Amniotic stem cell (primary cell): ENCODE measurements around the gene MAD1L1.

Source experiments
- DNase-seq: peaks from one replicate; lab custom pipeline; 2025; lab: John Stamatoyannopoulos, UW

The MAD1L1 gene

DNA sequence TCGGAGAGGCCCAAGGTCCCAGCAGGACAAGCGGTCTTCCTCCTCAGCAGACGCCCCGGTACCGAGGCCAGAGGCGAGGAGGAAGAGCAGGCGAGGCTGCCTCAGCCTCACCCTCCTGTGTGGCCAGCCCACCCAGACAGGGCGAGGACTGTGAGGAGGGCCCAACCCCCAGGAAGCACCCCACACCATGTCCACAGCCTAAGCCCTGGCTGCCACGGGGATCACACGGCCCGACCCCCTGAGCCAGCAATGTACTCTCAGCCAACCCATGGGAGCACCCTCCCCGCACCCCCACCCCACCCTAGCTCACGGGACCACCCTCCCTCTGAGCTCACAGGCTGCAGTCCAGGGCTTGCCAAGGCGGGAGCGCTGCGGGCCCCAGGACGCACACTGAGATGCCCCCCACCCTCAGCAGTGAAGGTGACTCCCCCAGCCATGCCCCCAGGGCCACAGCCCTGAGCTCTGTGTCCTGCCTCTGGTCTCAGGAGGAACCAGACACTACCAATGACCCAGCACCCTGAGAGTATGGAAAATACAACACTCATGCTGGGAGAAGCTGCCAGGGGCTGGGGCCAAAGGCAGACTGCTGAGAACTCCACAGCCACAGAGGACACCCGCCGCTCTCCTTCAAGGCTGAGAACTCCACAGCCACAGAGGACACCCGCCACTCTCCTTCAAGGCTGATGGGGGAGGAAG, 93.6 kb downstream of the MAD1L1 start:
- no peak for DNase-seq

- DNase-seq, result no peak
These were observed 94.5 kb downstream of the MAD1L1 start for GRCh38 chr7:2138146-2138765.

- DNase-seq, result no peak
These were observed 98.0 kb downstream of the MAD1L1 start for GRCh38 chr7:2134740-2135139.

GRCh38 chr7:2132243-2132642, 100.5 kb downstream of the MAD1L1 start:
- no peak for DNase-seq

- no peak for DNase-seq
These were observed 100.9 kb downstream of the MAD1L1 start for GRCh38 chr7:2131800-2132199.

- DNase-seq, result no peak
These were observed 101.4 kb downstream of the MAD1L1 start for GRCh38 chr7:2131341-2131740.

DNA sequence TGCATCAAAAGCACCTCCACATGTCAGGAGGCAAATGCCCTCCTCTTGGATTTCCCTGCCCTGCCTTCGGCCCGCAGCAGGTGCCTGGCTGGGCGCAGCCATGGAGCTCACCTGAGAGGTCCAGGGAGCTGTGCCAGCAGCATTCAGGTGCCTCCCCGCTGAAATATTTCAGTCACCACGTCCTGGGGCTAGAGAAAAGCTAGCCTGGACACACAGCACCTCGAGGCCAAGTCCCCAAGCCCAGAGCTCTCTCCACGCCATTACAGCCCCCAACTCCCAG, 102.7 kb downstream of the MAD1L1 start:
- DNase-seq, result no peak

DNA sequence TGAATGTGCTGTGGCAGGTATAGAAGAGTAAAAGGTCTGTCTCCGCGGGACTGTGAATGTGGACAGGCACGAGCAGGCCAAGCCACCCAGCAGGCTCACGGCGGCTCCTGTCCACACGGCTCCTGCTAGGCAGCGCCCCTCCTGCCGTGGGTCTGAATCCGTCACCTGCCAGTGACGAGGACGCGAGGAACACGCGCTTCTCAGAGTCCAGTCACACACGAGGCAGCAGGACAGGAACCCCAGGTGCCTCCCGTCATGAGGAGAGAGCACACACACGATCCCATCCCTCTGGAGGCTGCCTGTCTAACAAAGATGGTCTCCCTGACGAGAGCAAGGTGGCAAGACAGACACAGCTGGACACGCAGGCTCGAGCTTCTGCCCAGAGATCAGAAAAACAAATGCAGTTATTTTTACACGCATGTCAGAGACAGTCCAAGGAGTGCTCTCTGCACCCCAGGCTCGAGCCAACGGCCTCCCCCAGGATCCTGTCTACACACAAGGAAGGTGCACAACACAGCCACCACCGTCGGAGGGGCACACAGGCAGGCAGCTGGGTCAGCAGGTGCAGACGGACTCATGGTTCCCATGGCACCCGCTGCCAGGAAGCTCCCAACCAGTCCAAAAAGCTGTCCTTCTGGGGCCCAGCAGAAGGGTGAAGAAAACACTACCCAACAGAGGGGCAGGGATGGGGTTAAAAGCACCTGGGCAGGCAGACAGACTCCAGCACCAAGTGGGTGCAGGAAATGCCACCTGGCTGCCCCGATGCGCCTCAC, 103.2 kb downstream of the MAD1L1 start:
- no peak for DNase-seq

- no peak for DNase-seq
These were observed 104.0 kb downstream of the MAD1L1 start for GRCh38 chr7:2128601-2129322.

- no peak for DNase-seq
These were observed 106.1 kb downstream of the MAD1L1 start for GRCh38 chr7:2126621-2127020.

GRCh38 chr7:2125931-2126330, 106.8 kb downstream of the MAD1L1 start:
- no peak for DNase-seq

DNA sequence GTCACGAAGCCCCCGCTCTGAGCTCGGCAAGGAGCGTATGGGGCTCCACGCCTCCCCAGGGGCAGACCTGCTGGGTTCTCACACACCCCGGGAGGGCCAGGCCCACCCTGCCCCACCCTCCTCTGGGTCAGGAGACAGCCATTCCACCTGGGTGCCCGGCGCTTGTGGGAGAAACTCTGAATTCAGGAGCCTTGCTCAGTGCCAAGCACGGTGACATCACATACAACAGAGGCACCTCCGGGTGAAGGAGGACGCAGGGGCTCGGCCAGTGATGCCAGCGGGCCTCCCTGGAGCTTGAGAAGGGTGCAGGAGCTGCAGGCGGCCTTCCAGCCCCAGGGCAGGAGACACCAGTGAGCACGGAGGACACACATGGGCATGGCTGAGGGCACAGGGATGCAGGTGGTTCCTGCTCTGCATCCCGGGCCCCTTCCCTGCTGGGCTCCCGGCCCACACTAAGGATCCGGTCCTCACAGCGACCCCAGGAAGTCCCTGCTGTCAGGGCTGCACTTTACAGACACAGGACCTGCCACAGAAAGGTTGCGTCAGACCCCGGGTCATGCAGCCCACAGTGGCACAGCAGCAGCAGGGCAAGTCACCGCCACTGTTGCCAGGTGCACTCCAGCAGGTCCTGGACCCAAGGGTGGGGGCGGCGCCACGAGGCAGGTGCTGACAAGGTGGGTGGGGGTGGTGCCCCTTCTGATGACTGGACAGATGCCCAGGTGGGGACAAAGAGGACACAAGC, 108.0 kb downstream of the MAD1L1 start:
- no peak for DNase-seq

- no peak for DNase-seq
These were observed 108.8 kb downstream of the MAD1L1 start for GRCh38 chr7:2123916-2124315.

DNA sequence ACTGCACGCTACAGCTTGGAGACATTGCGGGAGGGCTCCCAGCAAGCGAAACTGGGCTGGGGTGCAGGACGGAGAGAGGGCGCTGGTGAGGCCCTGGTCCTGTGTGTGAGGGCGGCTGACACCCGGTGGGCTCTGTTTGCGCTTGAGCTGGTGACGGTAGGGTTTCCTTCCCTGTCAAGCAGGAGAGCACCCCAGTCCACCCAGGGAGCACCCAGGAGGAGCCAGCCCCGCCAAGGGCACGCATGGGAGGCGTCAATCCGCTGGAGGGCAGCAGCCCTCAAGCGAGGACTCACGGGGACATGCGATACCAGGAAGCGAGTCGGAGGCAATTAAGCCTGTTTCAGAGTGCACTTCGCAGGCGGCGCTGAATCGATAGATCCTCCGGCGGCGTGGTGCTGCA, 109.4 kb downstream of the MAD1L1 start:
- no peak for DNase-seq

DNA sequence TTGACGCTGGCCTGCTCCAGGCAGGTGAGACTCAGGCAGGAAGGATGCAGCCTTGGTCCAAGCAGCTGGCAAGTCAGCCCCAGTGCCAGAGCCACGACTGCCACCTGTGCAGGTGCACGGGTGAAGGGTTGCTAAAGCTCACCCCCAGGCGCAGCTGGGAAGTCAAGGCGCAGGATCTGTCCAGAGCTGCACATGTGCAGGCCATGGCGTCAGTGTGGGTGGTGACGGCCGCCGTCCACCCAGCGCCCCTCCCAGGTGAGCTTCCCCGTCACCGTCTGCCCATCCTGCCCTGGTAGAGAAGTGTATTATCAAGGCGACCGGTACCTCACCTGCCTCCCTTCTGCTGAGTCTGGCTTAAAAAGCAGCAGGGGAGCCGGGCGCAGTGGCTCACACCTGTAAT, 110.1 kb downstream of the MAD1L1 start:
- no peak for DNase-seq

- DNase-seq, result no peak
These were observed 111.6 kb downstream of the MAD1L1 start for GRCh38 chr7:2120841-2121830.

DNA sequence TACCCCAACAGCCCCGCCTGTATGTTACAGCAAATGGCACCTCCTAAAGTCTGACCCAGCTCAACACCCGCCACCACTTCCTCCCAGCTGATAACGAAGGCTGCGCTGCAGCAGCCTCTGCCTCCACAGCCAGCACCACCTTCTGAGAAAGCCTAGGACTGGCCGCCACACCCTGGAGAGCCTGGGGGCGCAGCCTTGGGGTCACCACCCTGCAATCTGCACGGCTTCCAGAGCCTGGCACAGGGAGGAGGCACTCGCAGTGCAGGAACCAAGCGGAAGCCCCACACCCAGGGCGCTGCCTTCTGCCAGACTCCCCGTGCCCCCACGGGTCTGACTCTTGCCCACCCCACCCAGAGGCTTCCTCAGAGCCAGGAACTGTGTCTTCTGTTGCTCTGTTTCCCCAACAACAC, 112.5 kb downstream of the MAD1L1 start:
- DNase-seq, result no peak

GRCh38 chr7:2118630-2119190, 114.0 kb downstream of the MAD1L1 start:
- no peak for DNase-seq

DNA sequence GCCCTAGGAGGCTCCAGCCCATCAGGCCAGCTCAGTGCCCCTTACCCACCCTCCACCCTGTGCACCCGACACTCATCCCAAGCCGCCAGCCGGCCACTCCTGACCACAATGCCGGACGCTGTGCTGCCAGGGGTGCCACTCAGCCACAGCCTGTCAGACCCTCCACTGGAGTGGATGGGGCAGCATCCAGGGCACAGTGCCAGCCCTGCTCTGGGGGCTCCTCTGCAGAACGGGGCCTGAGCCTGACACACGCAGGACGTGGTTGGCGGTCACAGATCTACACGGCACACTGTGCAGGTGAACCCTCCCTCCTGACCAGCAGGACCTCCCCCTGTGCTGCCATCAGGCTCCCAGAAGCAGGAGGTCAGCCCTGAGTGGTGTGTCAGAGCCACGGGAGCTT, 114.7 kb downstream of the MAD1L1 start:
- DNase-seq, result no peak

DNA sequence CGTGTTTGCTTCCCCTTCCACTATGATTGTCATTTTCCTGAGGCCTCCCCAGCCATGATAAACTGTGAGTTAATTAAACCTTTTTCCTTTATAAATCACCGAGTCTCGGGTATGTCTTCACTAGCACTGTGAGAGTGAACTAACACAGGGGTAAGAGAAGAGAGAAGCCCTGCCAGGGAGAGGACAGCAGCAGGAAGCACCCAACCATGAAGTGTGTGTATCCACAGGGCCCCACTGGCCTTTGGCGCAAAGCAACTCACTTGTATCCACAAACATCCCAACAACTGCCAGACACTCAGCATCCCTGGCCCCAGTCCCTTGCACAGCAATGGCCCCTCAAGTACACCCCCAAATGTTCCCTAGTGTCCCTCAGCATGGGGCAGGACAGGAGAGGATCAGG, 115.1 kb downstream of the MAD1L1 start:
- DNase-seq, result no peak
